Neural cell (in vitro differentiated cells): ENCODE results near the gene PLA2G15. TPM values are rescaled to one million over a fixed set of nuclear protein-coding genes. Genes with fewer than 3 reads are reported as not detected.
"Not testable (repeated sequence)": the region's sequence is repeated elsewhere in the genome, so short reads cannot be mapped to it uniquely, and the experiment has no call there.

Source experiments
- H2AFZ ChIP-seq: fragments of 200-600, 300-800 bp; sonication (generic), shearing (Covaris generic); 2 replicates; pipeline ENCODE4 v1.6.0; 2014; ENCODE audit warnings: low read depth, mild to moderate bottlenecking, antibody characterized with exemption, low read length, moderate library complexity
- H3F3A ChIP-seq: fragments of 200-600 bp; shearing (Covaris generic); 2 replicates; pipeline ENCODE4 v1.6.1; 2016; ENCODE audit warnings: mild to moderate bottlenecking, moderate library complexity, mixed read lengths, antibody characterized with exemption, low read length; ENCODE audit not compliant: insufficient read depth, poor library complexity, severe bottlenecking
- H3K27ac ChIP-seq: fragments of 200-600, 300-800 bp; sonication (generic), shearing (Covaris generic); 2 replicates; pipeline ENCODE4 v1.5.1; 2014; ENCODE audit warnings: mild to moderate bottlenecking, low read length, moderate library complexity
- H3K27me3 ChIP-seq: fragments of 300-800, 200-600 bp; sonication (generic), shearing (Covaris generic); 2 replicates; pipeline ENCODE4 v1.6.0; 2014; ENCODE audit warnings: mild to moderate bottlenecking, low read depth, low read length, moderate library complexity; ENCODE audit not compliant: insufficient read depth
- H3K36me3 ChIP-seq: fragments of 300-800, 200-600 bp; sonication (generic), shearing (Covaris generic); 2 replicates; pipeline ENCODE4 v1.5.1; 2014; ENCODE audit warnings: mild to moderate bottlenecking, antibody characterized with exemption, low read length, moderate library complexity; ENCODE audit not compliant: insufficient read depth
- H3K4me2 ChIP-seq: fragments of 300-800, 200-600 bp; sonication (generic), shearing (Covaris generic); 2 replicates; pipeline ENCODE4 v1.6.0; 2014; ENCODE audit warnings: mild to moderate bottlenecking, low read length
- H3K4me3 ChIP-seq: fragments of 300-800, 200-600 bp; sonication (generic), shearing (Covaris generic); 2 replicates; pipeline ENCODE4 v1.5.1; 2014; ENCODE audit warnings: mild to moderate bottlenecking, low read length, moderate library complexity
- H3K79me2 ChIP-seq: fragments of 200-600 bp; shearing (Covaris generic); replicated peaks from 2 replicates; pipeline ENCODE4 v1.6.0; 2014; ENCODE audit warnings: mild to moderate bottlenecking, low read length, moderate library complexity; ENCODE audit not compliant: insufficient read depth
- H3K9ac ChIP-seq: fragments of 300-800, 200-600 bp; sonication (generic), shearing (Covaris generic); 2 replicates; pipeline ENCODE4 v1.6.1; 2016; ENCODE audit warnings: mild to moderate bottlenecking, low read length, mixed read lengths
- H3K9me2 ChIP-seq: fragments of 200-600 bp; shearing (Covaris generic); 2 replicates; pipeline ENCODE4 v1.6.1; 2016; ENCODE audit warnings: mild to moderate bottlenecking, low read length, mixed read lengths; ENCODE audit not compliant: insufficient read depth
- H3K9me3 ChIP-seq: fragments of 200-600, 300-800 bp; sonication (generic), shearing (Covaris generic); 2 replicates; pipeline ENCODE4 v1.6.1; 2016; ENCODE audit warnings: mild to moderate bottlenecking, mixed run types, low read length, moderate library complexity, mixed read lengths
- H4K20me1 ChIP-seq: fragments of 200-600 bp; shearing (Covaris generic); 2 replicates; pipeline ENCODE4 v1.6.1; 2016; ENCODE audit warnings: mild to moderate bottlenecking, mixed run types; ENCODE audit not compliant: insufficient read depth
- EP300 ChIP-seq: fragments of 450-650 bp; conservative IDR thresholded peaks from 2 replicates; pipeline ENCODE4 v1.6.1; 2014; ENCODE audit warnings: antibody characterized with exemption, mild to moderate bottlenecking, moderate library complexity; ENCODE audit not compliant: poor library complexity, severe bottlenecking
- EZH2 ChIP-seq: fragments of 200-600, 300-800 bp; shearing (Covaris generic), sonication (generic); IDR thresholded peaks from 2 replicates; pipeline ENCODE4 v1.6.1; 2014; ENCODE audit warnings: antibody characterized with exemption, low read length, borderline replicate concordance, mild to moderate bottlenecking; ENCODE audit not compliant: insufficient read depth, poor library complexity, severe bottlenecking
- MXI1 ChIP-seq: fragments of 450-650 bp; conservative IDR thresholded peaks from 2 replicates; pipeline ENCODE4 v1.6.1; 2014; ENCODE audit warnings: antibody characterized with exemption, mild to moderate bottlenecking; ENCODE audit not compliant: poor library complexity, severe bottlenecking
- POLR2AphosphoS5 ChIP-seq: IDR thresholded peaks from 2 replicates; pipeline ENCODE4 v1.6.1; 2012
- RAD21 ChIP-seq: fragments of 450-650 bp; conservative IDR thresholded peaks from 2 replicates; pipeline ENCODE4 v1.6.1; 2014; ENCODE audit warnings: antibody characterized with exemption, mild to moderate bottlenecking, moderate library complexity
- SMC3 ChIP-seq: fragments of 450-650 bp; conservative IDR thresholded peaks from 2 replicates; pipeline ENCODE4 v1.6.1; 2014; ENCODE audit warnings: antibody characterized with exemption, mild to moderate bottlenecking, moderate library complexity; ENCODE audit not compliant: poor library complexity
- TAF1 ChIP-seq: IDR thresholded peaks from 2 replicates; pipeline ENCODE4 v1.6.1; 2012; ENCODE audit warnings: low read depth
- polyA plus RNA-seq: library from polyadenylated mRNA; depleted of rRNA; stranded (reverse); fragments of >200 nt; gene quantifications from 2 replicates; pipeline ENCODE4 v1.2.3, GENCODE V29; 2014
- TF ChIP-seq, protein P1 (sequence below): IDR thresholded peaks from 2 replicates; pipeline ENCODE4 v1.6.1; 2012; ENCODE audit warnings: borderline replicate concordance
- TF ChIP-seq, protein P2 (sequence below): fragments of 450-650 bp; IDR thresholded peaks from 2 replicates; pipeline ENCODE4 v1.5.1; 2014; ENCODE audit warnings: antibody characterized with exemption, mild to moderate bottlenecking, moderate library complexity; ENCODE audit not compliant: poor library complexity, severe bottlenecking

The PLA2G15 gene
- polyA plus RNA-seq, 1 donor from 2014 or later, result 19.6 TPM

DNA sequence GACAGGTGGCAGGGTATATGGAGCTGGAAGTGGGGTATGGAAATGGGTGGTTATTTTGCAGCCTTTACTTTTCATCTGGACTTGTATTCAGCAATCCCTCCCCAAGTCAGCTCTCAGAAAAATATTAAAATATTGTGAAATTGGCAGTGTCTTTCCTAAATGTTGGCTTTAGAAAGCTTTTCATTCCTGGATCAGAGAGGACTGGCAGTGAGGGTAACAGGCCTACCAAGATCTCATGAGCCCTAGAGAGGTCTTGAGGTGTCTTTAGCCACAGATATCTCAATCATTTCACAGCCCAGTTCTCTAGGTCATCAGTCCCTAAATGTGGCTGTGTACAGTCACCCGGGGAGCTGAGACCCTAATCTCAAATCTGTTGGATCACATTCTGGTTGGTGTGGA is 43.1 kb downstream of the PLA2G15 start:
- Histone ChIP-seq H3K4me2 (no peak overlapping the region), H3K27me3 (no peaks in the 10 kb centered on the region), H3F3A (no peaks in the 10 kb centered on the region), H3K79me2 (no peaks in the 10 kb centered on the region), H3K9me2 (no peaks in the 10 kb centered on the region), H3K9ac (no peak overlapping the region), H3K36me3 (peaks cover 4% of the 10 kb centered on the region), H4K20me1 (no peaks in the 10 kb centered on the region), H3K9me3 (no peaks in the 10 kb centered on the region), H2AFZ (no peak overlapping the region), H3K27ac (no peak overlapping the region), H3K4me3 (no peak overlapping the region)
- no peak for TF ChIP-seq SMC3
- no peak for TF ChIP-seq EP300
- TF ChIP-seq EZH2, result no peak

DNA sequence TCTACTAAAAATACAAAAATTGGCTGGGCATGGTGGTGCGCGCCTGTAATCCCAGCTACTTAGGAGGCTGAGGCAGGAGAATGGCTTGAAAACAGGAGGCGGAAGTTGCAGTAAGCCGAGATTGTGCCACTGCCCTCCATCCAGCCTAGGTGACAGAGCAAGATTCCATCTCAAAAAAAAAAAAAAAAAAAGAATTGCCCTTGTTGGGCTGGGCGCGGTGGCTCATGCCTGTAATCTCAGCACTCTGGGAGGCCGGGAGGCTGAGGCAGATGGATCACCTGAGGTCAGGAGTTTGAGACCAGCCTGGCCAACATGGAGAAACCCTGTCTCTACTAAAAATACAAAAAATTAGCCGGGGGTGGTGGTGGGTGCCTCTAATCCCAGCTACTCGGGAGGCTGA is 43.6 kb downstream of the PLA2G15 start:
- H3K9ac ChIP-seq, H3K27me3 ChIP-seq, H3K36me3 ChIP-seq, H3K9me2 ChIP-seq, H4K20me1 ChIP-seq, H3K27ac ChIP-seq, H3F3A ChIP-seq, H3K4me2 ChIP-seq, H3K79me2 ChIP-seq, H3K9me3 ChIP-seq, H2AFZ ChIP-seq, H3K4me3 ChIP-seq: not testable (repeated sequence)

DNA sequence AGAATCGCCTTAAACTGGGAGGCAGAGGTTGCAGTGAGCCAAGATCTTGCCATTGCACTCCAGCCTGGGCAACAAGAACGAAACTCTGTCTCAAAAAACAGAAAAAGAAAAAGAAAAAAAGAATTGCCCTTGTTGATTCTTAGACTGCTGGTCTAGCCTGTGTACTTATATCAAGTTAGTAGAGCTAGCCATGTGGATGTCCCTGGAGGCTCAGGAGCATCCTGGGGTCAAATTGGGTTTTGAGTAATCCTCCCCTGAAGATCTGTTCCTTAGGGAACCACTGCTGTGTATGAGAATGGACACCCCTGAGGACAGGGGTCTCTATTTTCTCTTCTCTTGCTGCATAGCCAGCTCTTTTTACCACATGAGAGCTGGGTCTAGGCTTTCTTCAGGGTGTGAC is 44.0 kb downstream of the PLA2G15 start:
- no peak overlapping the region for H3K4me2 ChIP-seq
- H3K9me2 ChIP-seq, result no peaks in the 10 kb centered on the region
- H2AFZ ChIP-seq, result no peak overlapping the region
- H3K27ac ChIP-seq, result no peak overlapping the region
- no peaks in the 10 kb centered on the region for H3K79me2 ChIP-seq
- no peaks in the 10 kb centered on the region for H3K27me3 ChIP-seq
- no peak overlapping the region for H3K9ac ChIP-seq
- H4K20me1 ChIP-seq, result no peaks in the 10 kb centered on the region
- no peaks in the 10 kb centered on the region for H3K9me3 ChIP-seq
- no peaks in the 10 kb centered on the region for H3F3A ChIP-seq
- TF ChIP-seq, protein P1, sequence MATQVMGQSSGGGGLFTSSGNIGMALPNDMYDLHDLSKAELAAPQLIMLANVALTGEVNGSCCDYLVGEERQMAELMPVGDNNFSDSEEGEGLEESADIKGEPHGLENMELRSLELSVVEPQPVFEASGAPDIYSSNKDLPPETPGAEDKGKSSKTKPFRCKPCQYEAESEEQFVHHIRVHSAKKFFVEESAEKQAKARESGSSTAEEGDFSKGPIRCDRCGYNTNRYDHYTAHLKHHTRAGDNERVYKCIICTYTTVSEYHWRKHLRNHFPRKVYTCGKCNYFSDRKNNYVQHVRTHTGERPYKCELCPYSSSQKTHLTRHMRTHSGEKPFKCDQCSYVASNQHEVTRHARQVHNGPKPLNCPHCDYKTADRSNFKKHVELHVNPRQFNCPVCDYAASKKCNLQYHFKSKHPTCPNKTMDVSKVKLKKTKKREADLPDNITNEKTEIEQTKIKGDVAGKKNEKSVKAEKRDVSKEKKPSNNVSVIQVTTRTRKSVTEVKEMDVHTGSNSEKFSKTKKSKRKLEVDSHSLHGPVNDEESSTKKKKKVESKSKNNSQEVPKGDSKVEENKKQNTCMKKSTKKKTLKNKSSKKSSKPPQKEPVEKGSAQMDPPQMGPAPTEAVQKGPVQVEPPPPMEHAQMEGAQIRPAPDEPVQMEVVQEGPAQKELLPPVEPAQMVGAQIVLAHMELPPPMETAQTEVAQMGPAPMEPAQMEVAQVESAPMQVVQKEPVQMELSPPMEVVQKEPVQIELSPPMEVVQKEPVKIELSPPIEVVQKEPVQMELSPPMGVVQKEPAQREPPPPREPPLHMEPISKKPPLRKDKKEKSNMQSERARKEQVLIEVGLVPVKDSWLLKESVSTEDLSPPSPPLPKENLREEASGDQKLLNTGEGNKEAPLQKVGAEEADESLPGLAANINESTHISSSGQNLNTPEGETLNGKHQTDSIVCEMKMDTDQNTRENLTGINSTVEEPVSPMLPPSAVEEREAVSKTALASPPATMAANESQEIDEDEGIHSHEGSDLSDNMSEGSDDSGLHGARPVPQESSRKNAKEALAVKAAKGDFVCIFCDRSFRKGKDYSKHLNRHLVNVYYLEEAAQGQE, result no peak
- TF ChIP-seq SMC3, result no peak
- TF ChIP-seq POLR2AphosphoS5, result no peak
- TF ChIP-seq, protein P2, sequence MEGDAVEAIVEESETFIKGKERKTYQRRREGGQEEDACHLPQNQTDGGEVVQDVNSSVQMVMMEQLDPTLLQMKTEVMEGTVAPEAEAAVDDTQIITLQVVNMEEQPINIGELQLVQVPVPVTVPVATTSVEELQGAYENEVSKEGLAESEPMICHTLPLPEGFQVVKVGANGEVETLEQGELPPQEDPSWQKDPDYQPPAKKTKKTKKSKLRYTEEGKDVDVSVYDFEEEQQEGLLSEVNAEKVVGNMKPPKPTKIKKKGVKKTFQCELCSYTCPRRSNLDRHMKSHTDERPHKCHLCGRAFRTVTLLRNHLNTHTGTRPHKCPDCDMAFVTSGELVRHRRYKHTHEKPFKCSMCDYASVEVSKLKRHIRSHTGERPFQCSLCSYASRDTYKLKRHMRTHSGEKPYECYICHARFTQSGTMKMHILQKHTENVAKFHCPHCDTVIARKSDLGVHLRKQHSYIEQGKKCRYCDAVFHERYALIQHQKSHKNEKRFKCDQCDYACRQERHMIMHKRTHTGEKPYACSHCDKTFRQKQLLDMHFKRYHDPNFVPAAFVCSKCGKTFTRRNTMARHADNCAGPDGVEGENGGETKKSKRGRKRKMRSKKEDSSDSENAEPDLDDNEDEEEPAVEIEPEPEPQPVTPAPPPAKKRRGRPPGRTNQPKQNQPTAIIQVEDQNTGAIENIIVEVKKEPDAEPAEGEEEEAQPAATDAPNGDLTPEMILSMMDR, result no peak
- TF ChIP-seq TAF1, result no peak
- TF ChIP-seq EP300, result no peak
- no peak for TF ChIP-seq EZH2
- no peak for TF ChIP-seq MXI1
- TF ChIP-seq RAD21, result no peak
- H3K36me3 ChIP-seq, result peaks cover 4% of the 10 kb centered on the region
- no peak overlapping the region for H3K4me3 ChIP-seq
